ENCODE measurements around the gene MUC15.

MUC15 gene

GRCh38 chr11:26571861-26572654 is at the start of gene MUC15:
TSS of gene MUC15 (minus strand) at chr11:26572263. CDS start at chr11:26567094, 5,169 bp downstream.
- no peak for DNase-seq (ENCODE audit: extremely low read depth, low read depth)
- H3K4me3 ChIP-seq (replicated peaks; ENCODE audit: low read depth, low read length) = no peak within 1 kb of the TSS
- TF ChIP-seq CTCF (IDR thresholded peaks at IDR 0.05; ENCODE audit: low read depth, low read length, missing control alignments) = no peak

GRCh38 chr11:26621132-26621531 is 49.1 kb upstream of the MUC15 start:
- H3K4me3 ChIP-seq (replicated peaks; ENCODE audit: low read depth, low read length) = no peak overlapping the region
- peak; percentile 16 for DNase-seq (ENCODE audit: extremely low read depth, low read depth)
- TF ChIP-seq CTCF (IDR thresholded peaks at IDR 0.05; ENCODE audit: low read depth, low read length, missing control alignments) = no peak

GRCh38 chr11:26620282-26621045 is 48.4 kb upstream of the MUC15 start:
- H3K4me3 ChIP-seq (replicated peaks; ENCODE audit: low read depth, low read length) = no peak overlapping the region
- TF ChIP-seq CTCF (IDR thresholded peaks at IDR 0.05; ENCODE audit: low read depth, low read length, missing control alignments) = no peak
- DNase-seq (ENCODE audit: extremely low read depth, low read depth) = no peak

- H3K4me3 ChIP-seq (replicated peaks; ENCODE audit: low read depth, low read length) = no peak overlapping the region
- DNase-seq (ENCODE audit: extremely low read depth, low read depth) = no peak
- TF ChIP-seq CTCF (IDR thresholded peaks at IDR 0.05; ENCODE audit: low read depth, low read length, missing control alignments) = no peak
These were observed 46.4 kb upstream of the MUC15 start for GRCh38 chr11:26618441-26618840.

GRCh38 chr11:26613759-26614158 is 41.7 kb upstream of the MUC15 start:
- no peak for DNase-seq (ENCODE audit: extremely low read depth, low read depth)
- no peak overlapping the region for H3K4me3 ChIP-seq (replicated peaks; ENCODE audit: low read depth, low read length)
- no peak for TF ChIP-seq CTCF (IDR thresholded peaks at IDR 0.05; ENCODE audit: low read depth, low read length, missing control alignments)

- no peak for TF ChIP-seq CTCF (IDR thresholded peaks at IDR 0.05; ENCODE audit: low read depth, low read length, missing control alignments)
- no peak for DNase-seq (ENCODE audit: extremely low read depth, low read depth)
These were observed 36.6 kb upstream of the MUC15 start for GRCh38 chr11:26608507-26609146.

More at GRCh38 chr11:26608507-26609146, 36.6 kb upstream of the MUC15 start:
- no peak overlapping the region for H3K4me3 ChIP-seq (replicated peaks; ENCODE audit: low read depth, low read length)
